ENCODE data around the gene S100A2. TPM values are rescaled to one million over a fixed set of nuclear protein-coding genes. Genes with fewer than 3 reads are reported as not detected.
"Not testable (repeated sequence)": the region's sequence is repeated elsewhere in the genome, so short reads cannot be mapped to it uniquely, and the experiment has no call there.

Gene S100A2
- total RNA-seq, 1 donor from 2014 or later = 5.0 TPM

GRCh38 chr1:153598309-153599172, 32.9 kb upstream of the S100A2 start:
- intact Hi-C loops (cut with DNase I) = no loop called here
- DNase-seq (ENCODE audit: low spot score) = no peak

GRCh38 chr1:153597206-153597605, 31.6 kb upstream of the S100A2 start:
- intact Hi-C loops (cut with DNase I) = no loop called here
- DNase-seq (ENCODE audit: low spot score) = no peak

GRCh38 chr1:153592748-153593147, 27.1 kb upstream of the S100A2 start:
- no peak for DNase-seq (ENCODE audit: low spot score)
- intact Hi-C loops (cut with DNase I) = no loop called here

GRCh38 chr1:153588482-153588881, 22.8 kb upstream of the S100A2 start:
- no peak for DNase-seq (ENCODE audit: low spot score)
- intact Hi-C loops (cut with DNase I) = no loop called here

GRCh38 chr1:153588033-153588432, 22.4 kb upstream of the S100A2 start:
- DNase-seq (ENCODE audit: low spot score); intact Hi-C loops (cut with DNase I): not testable (repeated sequence)

GRCh38 chr1:153587314-153587713, 21.7 kb upstream of the S100A2 start:
- intact Hi-C loops (cut with DNase I) = no loop called here
- DNase-seq (ENCODE audit: low spot score) = no peak

- intact Hi-C loops (cut with DNase I) = no loop called here
- no peak for DNase-seq (ENCODE audit: low spot score)
Observed at GRCh38 chr1:153586347-153586746, 20.7 kb upstream of the S100A2 start.

- no peak for DNase-seq (ENCODE audit: low spot score)
- intact Hi-C loops (cut with DNase I) = no loop called here
Observed at GRCh38 chr1:153585006-153585405, 19.4 kb upstream of the S100A2 start.

GRCh38 chr1:153583976-153584375, 18.3 kb upstream of the S100A2 start:
- intact Hi-C loops (cut with DNase I) = no loop called here
- no peak for DNase-seq (ENCODE audit: low spot score)

- DNase-seq (ENCODE audit: low spot score); intact Hi-C loops (cut with DNase I): not testable (repeated sequence)
Observed at GRCh38 chr1:153583514-153583913, 17.9 kb upstream of the S100A2 start.

- intact Hi-C loops (cut with DNase I); DNase-seq (ENCODE audit: low spot score): not testable (repeated sequence)
Observed at GRCh38 chr1:153582836-153583235, 17.2 kb upstream of the S100A2 start.

- intact Hi-C loops (cut with DNase I) = no loop called here
- no peak for DNase-seq (ENCODE audit: low spot score)
Observed at GRCh38 chr1:153578936-153579335, 13.3 kb upstream of the S100A2 start.

- DNase-seq (ENCODE audit: low spot score) = no peak
- intact Hi-C loops (cut with DNase I) = no loop called here
Observed at GRCh38 chr1:153578490-153578889, 12.8 kb upstream of the S100A2 start.

GRCh38 chr1:153577624-153578051, 12.0 kb upstream of the S100A2 start:
- intact Hi-C loops (cut with DNase I) = no loop called here
- DNase-seq (ENCODE audit: low spot score) = no peak

- intact Hi-C loops (cut with DNase I) = no loop called here
- no peak for DNase-seq (ENCODE audit: low spot score)
Observed at GRCh38 chr1:153577138-153577537, 11.5 kb upstream of the S100A2 start.

GRCh38 chr1:153575497-153575896, 9.9 kb upstream of the S100A2 start:
- DNase-seq (ENCODE audit: low spot score); intact Hi-C loops (cut with DNase I): not testable (repeated sequence)

GRCh38 chr1:153575081-153575491, 9.4 kb upstream of the S100A2 start:
- DNase-seq (ENCODE audit: low spot score); intact Hi-C loops (cut with DNase I): not testable (repeated sequence)

GRCh38 chr1:153573351-153573750, 7.7 kb upstream of the S100A2 start:
- intact Hi-C loops (cut with DNase I) = loop anchor here (2.0 to 5.0 kb wide), 3 partner anchors 97 to 414 kb away; partner anchors contain the start of genes ILF2 and RAB13
- no peak for DNase-seq (ENCODE audit: low spot score)

- intact Hi-C loops (cut with DNase I) = loop anchor here (2.0 to 5.0 kb wide), 3 partner anchors 98 to 415 kb away; partner anchors contain the start of genes ILF2 and RAB13
- peak; percentile 86 for DNase-seq (ENCODE audit: low spot score)
Observed at GRCh38 chr1:153572569-153573015, 6.9 kb upstream of the S100A2 start.

- DNase-seq (ENCODE audit: low spot score) = no peak
- intact Hi-C loops (cut with DNase I) = loop anchor here (2.0 to 5.0 kb wide), 3 partner anchors 99 to 416 kb away; partner anchors contain the start of genes ILF2 and RAB13
Observed at GRCh38 chr1:153571706-153572105, 6.1 kb upstream of the S100A2 start.

- intact Hi-C loops (cut with DNase I) = loop anchor here (5.0 kb wide), 2 partner anchors 201 to 416 kb away; partner anchors contain the start of gene RAB13
Observed at GRCh38 chr1:153570874-153571273, 5.2 kb upstream of the S100A2 start.

More at GRCh38 chr1:153570874-153571273, 5.2 kb upstream of the S100A2 start:
- no peak for DNase-seq (ENCODE audit: low spot score)
